DMS53 (cell line): ENCODE data around the gene TOM1.

ENCODE experiments used
- DNase-seq: peaks from one replicate; lab custom pipeline; 2025; lab: John Stamatoyannopoulos, UW

The TOM1 gene

DNA sequence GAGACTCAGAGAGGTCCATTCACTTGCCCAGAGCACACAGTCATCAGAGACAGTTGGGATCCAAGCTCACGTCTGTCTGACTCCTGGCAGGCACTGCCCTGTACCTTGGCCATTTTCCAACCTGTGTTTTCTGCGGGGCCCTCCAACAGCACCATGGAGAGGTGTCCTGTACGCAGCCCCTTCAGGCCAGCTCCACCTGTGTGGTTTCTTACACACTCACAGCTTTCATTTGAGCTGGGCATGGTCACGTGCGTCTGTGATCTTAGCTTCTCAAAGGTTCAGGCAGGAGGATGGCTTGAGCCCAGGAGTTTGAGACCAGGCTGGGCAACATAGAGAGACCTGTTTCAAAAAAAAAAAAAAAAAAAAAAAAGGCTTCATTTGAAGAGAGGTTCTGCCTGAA is 24.4 kb downstream of the TOM1 start:
- no peak for DNase-seq

DNA sequence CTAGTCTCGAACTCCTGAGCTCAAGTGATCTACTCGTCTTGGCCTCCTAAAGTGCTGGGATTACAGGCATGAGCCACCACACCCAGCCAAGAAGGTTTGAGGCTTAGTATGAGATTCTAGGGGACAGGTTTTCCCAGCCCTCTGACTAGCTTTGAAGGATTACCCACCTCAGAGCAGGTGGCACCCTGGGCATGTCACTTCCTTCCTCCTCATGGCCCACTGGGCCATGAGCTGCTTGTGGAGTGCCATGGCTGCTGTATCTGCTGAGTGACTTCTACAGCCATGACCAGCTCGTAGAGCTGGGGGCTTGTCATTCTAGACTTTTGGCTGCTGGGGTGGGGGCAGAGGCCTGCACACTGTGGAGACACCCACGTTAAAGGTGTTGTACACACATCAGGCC is 25.1 kb downstream of the TOM1 start:
- DNase-seq: no peak

DNA sequence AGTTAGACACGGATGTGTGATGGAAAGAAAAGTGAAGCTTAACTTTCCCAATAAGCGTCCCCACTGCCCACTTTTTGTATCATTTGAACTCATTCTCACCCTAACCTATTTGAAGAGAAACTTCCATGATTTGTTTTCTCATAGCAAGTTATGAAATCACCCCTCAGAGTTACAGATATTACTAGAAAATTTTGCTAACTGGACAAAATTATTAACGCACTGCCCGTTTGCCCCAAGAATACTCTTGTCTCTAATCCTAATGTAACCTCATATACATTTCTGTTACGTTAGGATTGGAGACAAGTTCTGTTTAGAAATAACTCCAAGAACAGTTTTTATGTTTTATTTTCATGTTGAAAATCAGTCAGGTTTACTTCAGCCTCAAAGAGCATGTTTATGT is 25.5 kb downstream of the TOM1 start:
- no peak for DNase-seq

DNA sequence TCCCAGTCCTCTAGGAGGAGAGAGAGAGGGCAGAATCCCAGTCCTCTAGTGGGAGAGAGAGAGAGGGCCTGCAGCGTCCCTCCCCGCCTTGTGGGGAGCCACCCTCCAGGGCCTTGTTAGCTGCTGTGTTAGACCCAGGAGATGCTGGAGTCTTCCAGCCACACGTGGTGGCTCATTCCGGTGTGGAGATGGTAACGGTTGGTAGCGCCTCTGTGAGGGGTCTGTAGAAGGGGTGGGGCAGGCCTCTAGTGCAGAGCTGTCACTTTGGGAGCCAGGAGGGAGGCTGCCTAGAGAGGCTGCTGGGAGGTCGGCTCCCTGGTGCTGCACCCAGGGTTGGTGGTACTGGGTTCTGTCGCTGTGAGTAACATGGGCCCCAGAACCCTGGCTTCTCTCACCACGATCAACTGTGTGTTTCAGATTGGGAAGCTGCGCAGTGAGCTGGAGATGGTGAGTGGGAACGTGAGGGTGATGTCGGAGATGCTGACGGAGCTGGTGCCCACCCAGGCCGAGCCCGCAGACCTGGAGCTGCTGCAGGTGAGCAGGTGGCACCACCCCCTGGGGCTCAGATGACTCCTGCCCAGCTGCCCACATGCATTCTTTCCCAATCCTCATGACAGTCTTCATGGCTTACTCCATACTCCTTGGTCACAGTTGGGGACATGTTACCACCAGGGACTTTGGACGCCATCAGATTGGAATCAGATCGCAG is 27.3 kb downstream of the TOM1 start:
- no peak for DNase-seq

DNA sequence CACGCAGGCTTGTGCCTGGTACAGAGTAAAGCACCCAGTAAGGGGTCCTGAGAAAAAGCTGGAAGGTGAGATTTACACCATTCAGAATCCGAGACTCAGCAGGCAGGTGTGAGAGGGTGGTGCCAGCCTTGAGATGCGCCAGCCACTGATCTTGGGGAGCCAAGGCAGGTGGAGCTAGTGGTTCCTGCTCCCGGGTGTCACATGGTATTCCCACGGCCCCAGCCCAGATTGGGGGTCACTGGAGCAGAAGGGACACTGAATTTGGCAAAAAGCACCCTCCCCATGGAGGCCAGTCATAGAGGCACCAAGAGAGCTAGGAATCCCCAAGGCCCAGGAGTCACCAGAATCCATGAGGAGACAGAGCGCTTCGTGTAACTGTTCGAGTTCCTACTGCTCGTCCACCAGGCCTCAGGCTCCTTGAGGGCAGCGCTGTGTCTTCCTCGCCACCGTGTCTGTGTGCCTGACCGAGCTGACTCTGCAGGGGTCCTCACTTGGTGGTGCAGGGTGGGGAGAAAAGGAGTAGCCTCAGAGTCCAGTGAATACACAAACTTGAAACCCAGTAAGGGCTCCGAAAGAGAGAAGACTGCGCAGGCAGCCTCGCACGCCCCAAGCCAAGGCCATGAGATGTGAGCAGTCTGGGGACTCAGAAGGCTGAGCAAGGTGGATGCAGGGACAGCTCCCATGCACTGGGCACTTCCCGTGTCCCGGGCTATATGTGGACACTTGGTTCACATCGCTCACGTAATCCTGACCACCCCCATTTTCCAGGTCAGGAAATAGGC is 28.2 kb downstream of the TOM1 start:
- no peak for DNase-seq

DNA sequence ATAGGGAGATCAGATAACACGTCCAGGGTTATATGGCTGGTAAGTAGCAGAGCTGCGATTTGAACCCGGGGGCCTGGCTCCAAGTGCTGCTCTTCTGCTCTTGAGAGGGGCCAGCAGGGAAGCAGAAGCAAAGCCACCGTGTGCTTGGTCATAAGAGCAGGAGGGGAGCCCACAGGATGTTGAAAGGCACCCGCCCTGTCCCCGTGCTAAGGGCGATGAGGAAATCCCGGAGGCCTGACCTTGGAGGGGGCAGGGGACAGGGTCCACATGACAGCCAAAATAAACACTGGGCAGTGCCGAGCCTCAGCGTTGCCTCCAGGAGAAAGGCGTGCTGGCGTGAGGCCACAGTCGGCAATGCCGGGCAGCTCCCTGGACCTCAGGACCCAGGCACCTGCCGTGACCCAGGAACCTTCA is 28.8 kb downstream of the TOM1 start:
- DNase-seq: no peak

DNA sequence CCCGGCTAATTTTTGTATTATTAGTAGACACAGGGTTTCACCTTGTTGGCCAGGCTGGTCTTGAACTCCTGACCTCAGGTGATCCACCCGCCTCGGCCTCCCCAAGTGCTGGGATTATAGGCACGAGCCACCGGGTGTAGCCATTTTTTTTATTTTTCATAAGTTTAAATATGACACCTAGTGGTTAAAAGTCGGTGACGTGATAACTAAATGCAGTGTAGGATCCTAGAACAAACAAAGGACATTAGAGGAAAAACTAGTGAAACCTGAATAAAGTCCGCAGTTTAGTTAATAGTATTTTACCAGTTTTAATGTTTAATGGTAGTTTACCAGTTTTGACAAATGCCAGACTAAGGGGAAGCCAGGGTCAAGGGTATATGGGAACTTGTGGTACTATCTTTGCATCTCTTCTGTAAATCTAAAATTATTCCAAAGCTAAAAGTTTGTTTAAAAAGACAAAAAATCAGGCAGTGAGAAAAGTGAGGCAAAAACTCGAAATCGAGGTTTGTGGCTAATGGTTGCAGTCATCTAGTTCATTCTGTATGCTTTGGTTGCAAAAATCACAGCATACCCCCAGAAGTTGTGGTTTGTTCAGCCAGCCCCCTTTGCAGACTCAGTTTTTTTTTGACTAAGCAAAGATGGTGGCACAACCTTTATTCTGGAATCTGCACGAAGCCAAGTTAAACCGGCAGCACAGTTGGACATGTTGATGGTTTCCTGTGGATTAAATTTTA is 29.6 kb downstream of the TOM1 start:
- DNase-seq: no peak

DNA sequence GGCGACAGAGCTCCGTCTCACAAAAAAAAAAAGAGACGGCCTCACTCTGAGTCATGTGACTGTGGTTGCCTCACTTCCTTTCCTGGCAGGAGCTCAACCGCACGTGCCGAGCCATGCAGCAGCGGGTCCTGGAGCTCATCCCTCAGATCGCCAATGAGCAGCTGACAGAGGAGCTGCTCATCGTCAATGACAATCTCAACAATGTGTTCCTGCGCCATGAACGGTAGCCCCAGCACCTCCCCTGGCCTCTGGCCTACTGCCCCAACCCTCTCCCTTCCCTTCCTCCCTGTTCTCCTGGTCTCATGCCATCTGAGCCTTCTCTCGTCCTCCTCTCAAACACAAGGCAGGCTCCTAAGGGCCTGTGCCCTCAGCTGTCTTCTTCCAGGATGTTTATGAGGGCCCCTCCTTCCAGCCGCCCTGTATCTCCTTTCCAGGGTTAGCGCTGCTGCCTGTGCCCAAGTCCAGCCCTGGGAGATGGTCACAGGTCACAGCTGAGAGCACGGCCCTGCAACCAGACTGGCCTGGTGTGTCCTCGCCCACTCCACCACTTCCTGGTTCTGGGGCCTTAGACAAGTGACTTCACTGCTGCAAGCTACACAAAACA is 30.7 kb downstream of the TOM1 start:
- DNase-seq: peak; percentile 79

DNA sequence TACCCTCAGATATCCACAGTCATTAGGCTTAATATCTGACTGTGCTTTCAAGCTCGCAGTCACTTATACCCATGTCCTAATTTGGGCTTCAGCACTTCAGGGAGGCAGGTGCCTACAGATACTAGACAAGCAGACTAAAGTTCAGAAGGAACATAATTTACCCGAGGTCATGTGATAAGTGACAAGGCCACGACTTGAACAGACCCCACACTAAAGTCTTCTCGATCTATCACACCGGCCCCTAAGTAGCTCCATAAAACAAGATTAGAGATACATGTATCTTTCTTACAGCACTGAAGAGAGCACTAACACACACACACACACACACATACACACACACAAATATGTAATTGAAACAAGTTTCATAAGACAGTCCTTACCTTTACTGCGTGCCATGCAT is 32.6 kb downstream of the TOM1 start:
- DNase-seq: no peak

DNA sequence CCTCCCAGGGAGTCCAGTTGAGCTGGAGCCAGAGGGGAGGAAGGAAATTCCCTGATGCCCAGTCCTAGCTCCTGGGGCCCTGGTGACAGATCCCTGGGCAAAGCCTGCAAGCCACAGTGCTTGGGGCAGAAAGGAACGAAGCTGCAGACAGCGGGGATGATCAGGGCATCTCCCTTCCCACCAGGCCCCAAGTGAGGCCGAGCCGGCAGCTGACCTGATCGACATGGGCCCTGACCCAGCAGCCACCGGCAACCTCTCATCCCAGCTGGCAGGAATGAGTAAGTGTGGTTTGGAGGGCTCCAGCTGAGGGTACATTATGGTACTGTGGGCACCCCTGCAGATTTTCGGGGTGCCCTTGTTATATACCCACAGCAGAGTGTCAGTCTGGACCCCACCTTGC is 33.5 kb downstream of the TOM1 start:
- DNase-seq: no peak

DNA sequence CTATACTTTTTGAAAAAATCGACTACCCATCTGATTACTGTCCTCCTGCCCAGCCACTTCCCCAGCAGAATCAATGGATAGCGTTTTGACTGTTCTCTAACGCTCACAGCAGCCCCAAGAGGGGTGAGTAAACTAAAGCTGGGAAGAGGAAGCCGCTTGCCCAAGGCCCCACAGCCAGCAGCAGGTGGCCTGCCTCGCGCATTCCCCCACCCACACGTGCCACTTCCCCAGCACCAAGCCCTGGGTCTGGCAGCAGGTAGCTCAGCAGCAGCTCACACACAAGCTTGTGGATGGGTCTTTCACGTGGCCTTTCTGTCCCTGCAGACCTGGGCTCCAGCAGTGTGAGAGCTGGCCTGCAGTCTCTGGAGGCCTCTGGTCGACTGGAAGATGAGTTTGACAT is 34.3 kb downstream of the TOM1 start:
- peak; percentile 3 for DNase-seq

DNA sequence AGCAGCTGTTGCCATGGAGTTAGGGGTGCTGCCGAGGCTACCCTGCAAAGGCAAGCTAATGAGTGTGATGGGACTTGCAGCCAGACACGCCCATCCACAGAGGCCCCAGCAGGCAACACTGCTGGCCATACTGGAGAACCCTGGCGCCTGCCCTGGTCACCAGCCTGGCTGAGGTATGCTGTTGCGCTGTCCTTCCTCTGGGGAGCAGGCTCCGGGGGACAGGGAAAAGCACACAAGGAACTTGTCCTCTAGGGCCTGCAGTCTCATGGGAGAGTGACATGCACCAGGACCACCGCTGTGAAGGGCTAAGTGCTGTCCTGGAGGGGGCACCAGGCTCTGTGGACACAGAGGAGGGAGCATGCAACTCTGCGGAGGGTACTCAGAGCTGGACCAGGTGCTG is 35.8 kb downstream of the TOM1 start:
- DNase-seq: no peak

DNA sequence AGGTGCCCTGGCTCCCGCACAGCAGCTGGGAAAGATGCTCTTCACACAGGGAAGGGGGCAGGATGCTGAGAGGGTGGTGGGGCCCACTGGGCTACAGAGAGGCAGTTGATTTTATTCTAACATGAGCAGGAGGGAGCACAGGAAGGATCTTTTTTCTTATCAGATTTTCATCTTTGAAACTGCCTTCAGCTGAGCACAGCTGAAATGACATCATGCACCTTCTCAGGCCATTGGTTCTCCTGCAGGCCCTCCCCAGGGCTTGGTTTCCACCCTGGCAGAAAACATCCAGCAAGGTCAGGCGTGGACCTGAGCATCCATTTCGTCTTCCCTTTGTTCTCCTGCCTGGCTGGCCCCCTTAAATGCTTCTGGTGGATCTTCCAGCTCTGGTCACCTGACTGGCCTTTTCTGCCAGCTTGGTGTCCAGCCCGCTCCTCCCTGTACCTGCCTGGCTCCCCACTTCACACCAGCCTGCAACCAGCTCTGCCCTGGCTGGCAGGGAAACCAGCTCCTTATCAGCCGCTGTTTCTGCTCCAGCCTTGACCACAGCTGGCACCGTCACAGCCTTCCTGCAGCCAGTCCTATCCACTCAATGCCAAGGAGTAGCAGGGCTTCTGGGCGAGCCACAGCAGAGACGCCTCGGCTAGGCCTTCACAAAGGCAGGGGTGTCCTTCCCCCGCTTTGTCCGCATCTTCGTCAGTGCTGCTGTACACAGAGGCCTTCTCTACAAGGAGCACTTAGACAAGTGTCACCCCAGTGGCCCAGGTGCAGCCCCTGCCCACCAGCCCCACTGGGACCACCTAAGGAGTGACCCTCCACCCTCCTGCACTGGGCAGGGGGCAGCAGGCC is 36.5 kb downstream of the TOM1 start:
- DNase-seq: no peak

DNA sequence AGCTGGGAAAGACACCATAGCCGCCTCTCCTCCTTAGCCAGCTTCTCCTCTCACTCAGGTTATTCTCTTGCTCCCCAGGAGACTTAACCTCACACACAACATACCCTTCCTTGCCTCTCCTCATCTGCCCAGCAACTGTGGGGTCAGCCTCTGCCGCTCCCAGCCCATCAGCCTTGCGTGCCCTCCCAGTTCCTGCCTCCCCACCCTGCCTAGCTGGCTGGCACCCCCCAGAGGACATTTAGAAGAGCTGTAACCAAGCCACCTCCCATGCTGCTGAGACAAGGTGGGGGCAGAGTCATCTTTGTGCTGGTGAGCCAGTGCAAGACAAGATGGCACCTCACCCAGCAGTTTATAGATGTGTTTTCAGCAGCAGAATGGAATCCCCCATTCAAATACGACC is 38.2 kb downstream of the TOM1 start:
- no peak for DNase-seq

DNA sequence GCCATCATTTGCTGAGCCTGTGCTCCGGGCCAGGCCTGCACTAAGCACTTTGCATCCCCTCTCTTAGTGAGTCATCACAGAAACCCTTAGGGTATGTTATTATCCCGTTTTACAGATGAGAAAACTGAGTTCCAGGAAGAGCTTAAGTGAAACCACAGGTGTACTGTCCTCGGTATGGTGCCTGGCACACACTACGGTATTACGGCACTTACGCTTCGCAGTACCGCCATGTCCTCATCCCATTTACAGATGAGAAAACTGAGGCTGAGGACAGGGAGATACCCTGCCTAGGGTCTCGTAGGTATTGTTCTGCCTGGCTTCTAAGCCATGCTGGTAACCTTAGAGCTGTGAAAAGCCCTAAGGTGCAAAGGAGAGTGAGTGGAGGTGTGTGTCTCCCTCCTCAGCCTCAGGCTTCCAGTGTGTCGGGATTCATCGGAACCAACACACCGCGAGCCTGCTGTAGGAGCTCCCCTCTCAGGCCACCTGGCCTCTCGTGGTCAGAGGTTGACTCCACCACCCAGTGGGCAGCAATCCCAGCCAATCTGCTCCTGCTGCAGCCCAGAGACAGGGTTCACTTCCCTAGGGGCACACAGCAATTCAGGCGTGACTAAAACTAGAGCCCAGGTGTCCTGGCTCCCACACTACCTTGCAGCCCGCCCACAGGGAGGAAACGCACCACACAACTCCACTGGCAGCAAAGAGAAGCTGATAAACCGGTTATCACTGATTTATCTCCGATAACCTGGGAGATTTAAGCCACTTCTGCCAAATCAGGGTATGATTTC is 41.6 kb downstream of the TOM1 start:
- DNase-seq: no peak

DNA sequence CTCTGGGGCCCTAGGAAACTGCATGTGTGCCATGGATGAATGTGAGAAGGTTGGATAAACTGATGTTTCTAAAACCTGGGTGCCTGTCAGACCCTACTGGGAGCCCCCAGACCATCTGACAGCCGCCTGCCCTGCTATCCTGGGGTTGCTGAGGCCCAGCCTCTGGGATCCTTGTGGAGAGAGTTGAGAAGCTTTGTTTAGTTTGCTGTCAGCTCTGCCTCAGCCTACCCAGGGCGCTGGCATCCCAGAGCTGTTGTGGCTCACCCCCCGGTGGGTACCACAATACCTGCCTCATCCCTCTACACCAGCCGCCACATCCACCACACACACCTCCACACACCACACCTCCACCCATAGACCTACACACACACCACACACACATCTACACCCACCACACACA is 42.7 kb downstream of the TOM1 start:
- DNase-seq: no peak

DNA sequence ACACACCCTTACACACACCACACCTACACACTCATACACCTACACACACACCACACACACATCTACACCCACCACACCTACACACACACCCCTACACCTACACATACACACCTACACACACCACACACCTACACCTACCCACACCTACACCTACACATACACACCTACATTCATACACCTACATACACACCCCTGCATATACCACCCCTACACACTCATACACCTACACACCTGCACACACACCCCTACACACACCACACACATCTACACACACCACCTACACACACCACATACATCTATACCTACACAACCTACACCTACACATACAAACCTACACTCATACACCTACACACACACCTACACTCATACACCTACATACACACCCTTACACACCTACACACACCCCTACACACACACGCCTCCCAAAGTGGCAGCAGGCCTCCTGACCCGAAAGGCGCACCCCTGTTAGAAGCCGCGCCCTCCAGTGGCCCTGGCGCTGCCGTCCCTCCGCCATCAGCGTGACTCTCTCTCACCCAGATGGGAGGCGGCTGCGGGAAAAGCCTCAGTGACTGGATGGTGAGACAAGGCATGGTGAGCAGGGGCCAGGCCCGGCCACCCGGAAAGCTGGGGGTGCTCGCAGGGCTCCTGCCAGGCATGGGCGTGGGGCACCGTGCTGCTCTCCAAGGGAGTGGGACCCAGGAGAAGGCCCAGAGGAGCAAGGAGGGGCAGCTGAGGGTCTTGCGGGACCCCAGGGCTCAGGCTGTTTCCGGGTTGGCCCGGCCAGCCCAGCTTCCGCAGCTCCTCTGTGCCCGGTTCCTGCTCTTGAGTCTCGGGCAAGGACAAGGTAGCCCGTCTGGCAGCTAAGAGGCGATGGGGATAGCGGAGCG is 44.2 kb downstream of the TOM1 start:
- no peak for DNase-seq

DNA sequence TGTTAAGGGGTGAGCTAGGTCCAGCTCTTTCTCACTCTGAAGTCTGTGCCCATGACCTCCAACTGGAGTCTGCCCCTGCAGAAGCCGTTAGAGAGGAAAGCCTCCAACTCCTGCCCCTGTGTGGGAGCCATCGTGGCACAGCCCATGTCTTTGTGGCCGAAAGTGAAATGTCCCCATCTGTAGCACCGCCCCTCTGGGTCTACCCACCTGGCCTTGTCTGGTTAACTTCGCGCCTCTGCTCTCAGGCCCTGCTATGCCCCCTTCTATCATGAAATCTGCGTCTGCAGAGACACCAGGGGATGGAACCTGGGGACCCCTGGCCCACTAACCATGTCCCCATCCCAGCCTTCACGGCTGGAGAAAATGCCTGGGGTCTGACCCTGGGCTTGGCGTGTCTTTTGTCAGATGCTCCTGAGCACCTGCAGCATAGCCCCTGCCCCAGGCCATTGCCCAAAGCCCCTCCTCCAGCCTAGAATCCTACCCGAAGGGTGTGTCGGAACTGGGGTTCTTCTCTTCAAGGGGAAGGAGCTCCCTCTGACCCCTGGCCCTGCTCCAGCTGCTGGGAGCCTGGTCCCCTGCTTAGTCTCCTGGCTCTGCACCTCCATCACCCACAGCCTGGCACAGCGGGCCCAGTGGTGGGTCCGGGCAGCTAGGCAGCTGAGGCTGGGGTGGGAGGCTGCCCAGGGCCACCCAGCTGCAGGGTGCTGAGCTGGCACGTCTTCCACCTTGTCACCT is 45.4 kb downstream of the TOM1 start:
- no peak for DNase-seq

DNA sequence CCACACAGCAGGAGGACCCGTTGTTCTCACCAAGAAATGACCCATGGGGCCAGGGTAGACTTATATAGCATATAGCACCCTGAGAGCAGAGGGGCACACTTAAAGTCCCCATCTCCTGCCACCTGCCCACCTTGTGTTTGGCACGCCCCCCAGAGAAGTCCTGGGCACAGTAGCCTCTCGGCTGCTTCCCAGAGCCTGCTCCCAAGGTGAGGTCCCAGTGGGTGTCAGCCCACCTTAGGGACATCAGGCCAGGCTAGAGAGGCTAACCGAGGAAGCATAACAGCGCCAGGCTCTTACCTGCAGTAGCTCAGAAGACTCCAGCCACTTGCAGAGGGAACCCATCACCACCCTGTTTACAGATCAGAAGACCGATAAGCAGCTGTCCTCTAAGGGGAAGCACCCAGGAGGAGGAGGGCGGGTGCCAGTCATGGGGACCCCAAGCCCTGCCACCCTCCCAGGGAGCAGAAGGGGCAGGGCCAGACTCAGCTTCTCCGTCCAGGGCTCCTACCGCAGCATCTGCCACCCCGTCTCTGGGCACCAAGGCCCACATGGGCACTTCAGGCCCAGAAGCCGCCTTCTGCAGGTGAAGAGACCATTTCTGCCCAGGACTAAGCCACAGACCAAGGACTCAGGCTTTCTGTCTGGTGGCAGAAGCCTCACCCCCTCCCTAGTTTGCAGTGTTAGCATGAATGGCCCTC is 46.3 kb downstream of the TOM1 start:
- no peak for DNase-seq
